Mesendoderm (in vitro differentiated cells): ENCODE measurements around the gene UBR1.
A peak's percentile ranks its signal among the peaks of the same experiment; 100 is the strongest.

Source experiments
- DNase-seq: peaks from one replicate; pipeline ENCODE4 v3.0.0; 2013
- H2AK5ac ChIP-seq: 2 replicates; pipeline ENCODE4 v1.6.1; 2013; ENCODE audit warnings: low read length, inconsistent platforms
- H2BK120ac ChIP-seq: 2 replicates; pipeline ENCODE4 v1.6.1; 2013; ENCODE audit warnings: low read depth, mild to moderate bottlenecking, low read length, moderate library complexity, mixed read lengths
- H2BK15ac ChIP-seq: replicated peaks from 2 replicates; pipeline ENCODE4 v1.6.1; 2013; ENCODE audit warnings: low read depth, mild to moderate bottlenecking, moderate library complexity
- H2BK5ac ChIP-seq: 2 replicates; pipeline ENCODE4 v1.6.1; 2013; ENCODE audit warnings: low read length, inconsistent platforms
- H3K18ac ChIP-seq: 2 replicates; pipeline ENCODE4 v1.6.1; 2013; ENCODE audit warnings: mild to moderate bottlenecking, low read length, mixed read lengths
- H3K23ac ChIP-seq: one replicate; pipeline ENCODE4 v1.6.1; 2013; ENCODE audit warnings: low read length
- H3K27ac ChIP-seq: 2 replicates; pipeline ENCODE4 v1.5.1; 2013; ENCODE audit warnings: low read depth, mild to moderate bottlenecking, inconsistent platforms, low read length, moderate library complexity
- H3K27me3 ChIP-seq: 2 replicates; pipeline ENCODE4 v1.6.1; 2013; ENCODE audit warnings: low read length, control low read depth, mild to moderate bottlenecking, inconsistent platforms; ENCODE audit not compliant: insufficient read depth, poor library complexity
- H3K36me3 ChIP-seq: 2 replicates; pipeline ENCODE4 v1.6.1; 2013; ENCODE audit warnings: low read length, inconsistent platforms; ENCODE audit not compliant: control insufficient read depth, insufficient read depth
- H3K4ac ChIP-seq: one replicate; pipeline ENCODE4 v1.6.1; 2013; ENCODE audit warnings: low read depth, mild to moderate bottlenecking, low read length, moderate library complexity
- H3K4me1 ChIP-seq: 2 replicates; pipeline ENCODE4 v1.6.1; 2013; ENCODE audit warnings: low read depth, low read length, inconsistent platforms; ENCODE audit not compliant: control insufficient read depth
- H3K4me2 ChIP-seq: 2 replicates; pipeline ENCODE4 v1.6.1; 2013; ENCODE audit warnings: low read length
- H3K4me3 ChIP-seq: 2 replicates; pipeline ENCODE4 v1.5.1; 2013; ENCODE audit warnings: mild to moderate bottlenecking, low read length
- H3K56ac ChIP-seq: one replicate; pipeline ENCODE4 v1.6.1; 2013; ENCODE audit warnings: low read length
- H3K79me1 ChIP-seq: 2 replicates; pipeline ENCODE4 v1.6.1; 2013; ENCODE audit warnings: low read length, inconsistent platforms
- H3K79me2 ChIP-seq: 2 replicates; pipeline ENCODE4 v1.6.1; 2013; ENCODE audit warnings: mild to moderate bottlenecking, low read length; ENCODE audit not compliant: control insufficient read depth, insufficient read depth
- H3K9ac ChIP-seq: 2 replicates; pipeline ENCODE4 v1.6.1; 2013; ENCODE audit warnings: low read length, inconsistent platforms
- H4K5ac ChIP-seq: one replicate; pipeline ENCODE4 v1.6.1; 2013; ENCODE audit warnings: low read length
- H4K8ac ChIP-seq: one replicate; pipeline ENCODE4 v1.6.1; 2013; ENCODE audit warnings: low read depth, mild to moderate bottlenecking, control low read depth, low read length, moderate library complexity
- WGBS: extraction: QIAGEN DNeasy Blood & Tissue Kit; methylation state at CpG from one replicate; pipeline ENCODE4 v1.1.7; 2013; ENCODE audit warnings: low lambda C conversion rate, missing lambda C conversion rate; ENCODE audit not compliant: insufficient coverage; ENCODE audit errors: extremely low coverage; 5-methylcytosine and 5-hydroxymethylcytosine counted together

The UBR1 gene

GRCh38 chr15:43106486-43106829, 620 bp upstream of the UBR1 start:
- Histone ChIP-seq H3K4me2 (peak overlapping the region; percentile 20), H3K4me3 (peak overlapping the region; percentile 42), H3K36me3 (no peaks in the 10 kb centered on the region), H2BK5ac (no peak overlapping the region), H4K8ac (peak overlapping the region; percentile 100), H2BK120ac (peak overlapping the region; percentile 61), H3K23ac (no peak overlapping the region), H3K79me2 (peaks cover 15% of the 10 kb centered on the region), H2BK15ac (no peak overlapping the region), H3K4ac (peak overlapping the region; percentile 36), H2AK5ac (no peak overlapping the region), H3K18ac (peak overlapping the region; percentile 95), H4K5ac (peak overlapping the region; percentile 1), H3K27ac (no peak overlapping the region), H3K4me1 (peaks cover 3% of the 10 kb centered on the region), H3K56ac (peak overlapping the region; percentile 66), H3K27me3 (no peaks in the 10 kb centered on the region), H3K9ac (peak overlapping the region; percentile 54), H3K79me1 (peaks cover 11% of the 10 kb centered on the region)
- DNase-seq: no peak
- WGBS: no CpG with 5 or more reads among the region's 7 CpGs

GRCh38 chr15:43105077-43105736, 631 bp downstream of the UBR1 start:
- Histone ChIP-seq H3K36me3 (peaks cover 2% of the 10 kb centered on the region), H2AK5ac (no peak overlapping the region), H3K79me1 (peaks cover 11% of the 10 kb centered on the region), H3K27ac (no peak overlapping the region), H3K79me2 (peaks cover 18% of the 10 kb centered on the region), H3K4ac (no peak overlapping the region), H3K4me3 (peak overlapping the region; percentile 78), H3K4me2 (peak overlapping the region; percentile 87), H3K27me3 (no peaks in the 10 kb centered on the region), H3K23ac (no peak overlapping the region), H4K8ac (peak overlapping the region; percentile 65), H2BK15ac (no peak overlapping the region), H3K18ac (peak overlapping the region; percentile 4), H3K4me1 (peaks cover 3% of the 10 kb centered on the region), H3K56ac (peak overlapping the region; percentile 83), H3K9ac (peak overlapping the region; percentile 78), H2BK5ac (no peak overlapping the region), H2BK120ac (no peak overlapping the region), H4K5ac (no peak overlapping the region)
- no CpG with 5 or more reads among the region's 11 CpGs for WGBS
- no peak for DNase-seq

GRCh38 chr15:43104426-43104825, 1.4 kb downstream of the UBR1 start:
- no peak overlapping the region for H3K4me2 ChIP-seq
- H2BK15ac ChIP-seq: no peak overlapping the region
- DNase-seq: peak; percentile 78
- H2BK120ac ChIP-seq: no peak overlapping the region
- no CpG with 5 or more reads among the region's 5 CpGs for WGBS
- H3K18ac ChIP-seq: no peak overlapping the region
- H3K9ac ChIP-seq: no peak overlapping the region
- H3K36me3 ChIP-seq: peaks cover 2% of the 10 kb centered on the region
- no peak overlapping the region for H2BK5ac ChIP-seq
- H4K5ac ChIP-seq: no peak overlapping the region
- no peak overlapping the region for H3K4ac ChIP-seq
- peaks cover 3% of the 10 kb centered on the region for H3K4me1 ChIP-seq
- H3K56ac ChIP-seq: no peak overlapping the region
- H4K8ac ChIP-seq: no peak overlapping the region
- no peak overlapping the region for H3K23ac ChIP-seq
- no peak overlapping the region for H2AK5ac ChIP-seq
- peaks cover 15% of the 10 kb centered on the region for H3K79me1 ChIP-seq
- H3K27ac ChIP-seq: no peak overlapping the region
- H3K4me3 ChIP-seq: no peak overlapping the region
- H3K27me3 ChIP-seq: no peaks in the 10 kb centered on the region
- peaks cover 20% of the 10 kb centered on the region for H3K79me2 ChIP-seq

GRCh38 chr15:43103907-43104306, 1.9 kb downstream of the UBR1 start:
- no CpG with 5 or more reads among the region's 1 CpG for WGBS

GRCh38 chr15:43102187-43102586, 3.7 kb downstream of the UBR1 start:
- Histone ChIP-seq H2BK5ac (no peak overlapping the region), H3K79me2 (peaks cover 20% of the 10 kb centered on the region), H3K36me3 (peaks cover 2% of the 10 kb centered on the region), H4K5ac (no peak overlapping the region), H3K4me1 (peaks cover 3% of the 10 kb centered on the region), H3K27ac (no peak overlapping the region), H3K4me2 (no peak overlapping the region), H2BK120ac (no peak overlapping the region), H3K79me1 (peaks cover 15% of the 10 kb centered on the region), H3K23ac (no peak overlapping the region), H4K8ac (no peak overlapping the region), H3K4me3 (no peak overlapping the region), H3K18ac (no peak overlapping the region), H3K56ac (no peak overlapping the region), H3K9ac (no peak overlapping the region), H2AK5ac (no peak overlapping the region), H2BK15ac (no peak overlapping the region), H3K4ac (no peak overlapping the region), H3K27me3 (no peaks in the 10 kb centered on the region)
- WGBS: no CpG with 5 or more reads among the region's 1 CpG
- DNase-seq: no peak

More at GRCh38 chr15:43103907-43104306, 1.9 kb downstream of the UBR1 start:
- no peak overlapping the region for H3K27ac ChIP-seq
- no peak overlapping the region for H4K8ac ChIP-seq
- peaks cover 20% of the 10 kb centered on the region for H3K79me2 ChIP-seq
- H3K18ac ChIP-seq: no peak overlapping the region
- no peak overlapping the region for H3K4me3 ChIP-seq
- no peak overlapping the region for H2AK5ac ChIP-seq
- H3K4me2 ChIP-seq: no peak overlapping the region
- no peak overlapping the region for H3K56ac ChIP-seq
- no peak for DNase-seq
- no peak overlapping the region for H2BK15ac ChIP-seq
- H3K4ac ChIP-seq: no peak overlapping the region
- peaks cover 15% of the 10 kb centered on the region for H3K79me1 ChIP-seq
- no peak overlapping the region for H3K9ac ChIP-seq
- no peak overlapping the region for H4K5ac ChIP-seq
- H3K23ac ChIP-seq: no peak overlapping the region
- H2BK120ac ChIP-seq: no peak overlapping the region
- H3K27me3 ChIP-seq: no peaks in the 10 kb centered on the region
- peaks cover 2% of the 10 kb centered on the region for H3K36me3 ChIP-seq
- H2BK5ac ChIP-seq: no peak overlapping the region
- H3K4me1 ChIP-seq: peaks cover 3% of the 10 kb centered on the region

- H3K18ac ChIP-seq: no peak overlapping the region
- peaks cover 2% of the 10 kb centered on the region for H3K36me3 ChIP-seq
- DNase-seq: no peak
- H3K56ac ChIP-seq: no peak overlapping the region
- no peak overlapping the region for H4K5ac ChIP-seq
- H3K79me2 ChIP-seq: peaks cover 20% of the 10 kb centered on the region
- no peak overlapping the region for H2BK5ac ChIP-seq
- H3K4me3 ChIP-seq: no peak overlapping the region
- no peak overlapping the region for H3K9ac ChIP-seq
- H3K79me1 ChIP-seq: peaks cover 15% of the 10 kb centered on the region
- H2BK120ac ChIP-seq: no peak overlapping the region
- no peak overlapping the region for H4K8ac ChIP-seq
- no peak overlapping the region for H2AK5ac ChIP-seq
- H3K4me2 ChIP-seq: no peak overlapping the region
- no peaks in the 10 kb centered on the region for H3K27me3 ChIP-seq
- H3K4ac ChIP-seq: no peak overlapping the region
- H3K23ac ChIP-seq: no peak overlapping the region
- H3K27ac ChIP-seq: no peak overlapping the region
- H3K4me1 ChIP-seq: peaks cover 3% of the 10 kb centered on the region
- H2BK15ac ChIP-seq: no peak overlapping the region
Observed at GRCh38 chr15:43100971-43101370, 4.9 kb downstream of the UBR1 start.
